HG03442 (cell line): Measurements from ENCODE around the gene SRSF11.

Experiments
- ATAC-seq: cut with Tn5 transposase; IDR thresholded peaks from one replicate; pipeline ENCODE4 v1.9.1; 2021; ENCODE audit warnings: mild to moderate bottlenecking, moderate library complexity; ENCODE audit not compliant: unreplicated experiment

Gene SRSF11

DNA sequence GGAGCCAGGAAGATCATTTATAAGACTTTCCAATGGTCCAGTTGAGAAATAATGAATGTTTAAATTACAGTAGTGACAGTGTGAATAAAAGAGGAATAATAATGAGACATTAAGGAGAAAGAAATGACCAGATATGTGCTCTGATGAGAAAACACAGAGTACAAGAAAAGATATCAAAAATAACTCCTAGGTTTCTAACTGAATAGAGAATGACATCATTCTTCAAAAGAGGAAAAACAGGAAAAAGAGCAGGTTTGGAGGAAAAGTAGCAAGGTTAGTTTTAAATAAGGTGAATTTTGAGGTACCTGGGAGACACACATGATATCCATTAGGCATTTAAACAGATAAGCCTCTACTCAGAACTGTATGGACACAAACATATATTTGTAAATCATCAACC lies 78.3 kb downstream of the SRSF11 start:
- ATAC-seq = no peak
